OCI-LY1 (cell line): ENCODE data around the gene NCOR1.

Experiments
- H2AFZ ChIP-seq: fragments of 200-600 bp; sonication (generic), shearing (Covaris generic); 2 replicates; pipeline ENCODE4 v1.6.0; 2014; ENCODE audit warnings: antibody characterized with exemption, mild to moderate bottlenecking, low read length
- H3F3A ChIP-seq: fragments of 200-600 bp; sonication (generic), shearing (Covaris generic); 2 replicates; pipeline ENCODE4 v1.6.0; 2014; ENCODE audit warnings: mild to moderate bottlenecking, antibody characterized with exemption, low read length, moderate library complexity; ENCODE audit not compliant: insufficient read depth
- H3K27ac ChIP-seq: fragments of 200-600 bp; sonication (generic); 2 replicates; pipeline ENCODE4 v1.5.1; 2014; ENCODE audit warnings: low read length, mixed run types, mild to moderate bottlenecking, low read depth; ENCODE audit not compliant: poor library complexity, severe bottlenecking
- H3K27me3 ChIP-seq: fragments of 200-600 bp; sonication (generic); 2 replicates; pipeline ENCODE4 v1.6.0; 2014; ENCODE audit warnings: antibody characterized with exemption, mild to moderate bottlenecking, low read length, moderate library complexity; ENCODE audit not compliant: insufficient read depth
- H3K36me3 ChIP-seq: fragments of 200-600 bp; sonication (generic); 2 replicates; pipeline ENCODE4 v1.6.1; 2014; ENCODE audit warnings: mild to moderate bottlenecking, antibody characterized with exemption, low read length, moderate library complexity, mixed read lengths; ENCODE audit not compliant: insufficient read depth
- H3K4me1 ChIP-seq: fragments of 200-600 bp; sonication (generic); 2 replicates; pipeline ENCODE4 v1.5.1; 2014; ENCODE audit warnings: mild to moderate bottlenecking, low read length, moderate library complexity; ENCODE audit not compliant: insufficient read depth, severe bottlenecking
- H3K4me2 ChIP-seq: fragments of 200-600 bp; sonication (generic), shearing (Covaris generic); 2 replicates; pipeline ENCODE4 v1.6.1; 2014; ENCODE audit warnings: low read length
- H3K4me3 ChIP-seq: fragments of 200-600 bp; sonication (generic); 2 replicates; pipeline ENCODE4 v1.5.1; 2014; ENCODE audit warnings: low read length, low read depth, mild to moderate bottlenecking, mixed read lengths; ENCODE audit not compliant: poor library complexity, severe bottlenecking
- H3K79me2 ChIP-seq: fragments of 200-600 bp; shearing (Covaris generic); 2 replicates; pipeline ENCODE4 v1.6.1; 2016; ENCODE audit warnings: mixed run types, low read length, mixed read lengths; ENCODE audit not compliant: insufficient read depth
- H3K9ac ChIP-seq: fragments of 200-600 bp; sonication (generic), shearing (Covaris generic); 2 replicates; pipeline ENCODE4 v1.6.1; 2014; ENCODE audit warnings: mild to moderate bottlenecking, low read length, mixed read lengths
- H3K9me2 ChIP-seq: fragments of 200-600 bp; sonication (generic), shearing (Covaris generic); 2 replicates; pipeline ENCODE4 v1.6.1; 2014; ENCODE audit warnings: low read depth, mild to moderate bottlenecking, low read length, mixed read lengths
- H3K9me3 ChIP-seq: fragments of 200-600 bp; shearing (Covaris generic); 2 replicates; pipeline ENCODE4 v1.6.1; 2014; ENCODE audit warnings: low read length, mixed read lengths
- H4K20me1 ChIP-seq: fragments of 200-600 bp; sonication (generic), shearing (Covaris generic); 2 replicates; pipeline ENCODE4 v1.6.0; 2016; ENCODE audit warnings: mild to moderate bottlenecking, low read length; ENCODE audit not compliant: insufficient read depth
- EZH2 ChIP-seq: fragments of 200-600 bp; sonication (generic), shearing (Covaris generic); IDR thresholded peaks from 2 replicates; pipeline ENCODE4 v1.8.0; 2017; ENCODE audit warnings: borderline replicate concordance, mixed run types, mild to moderate bottlenecking, antibody characterized with exemption, low read length, moderate library complexity, mixed read lengths
- TF ChIP-seq, protein P1 (sequence below): fragments of 200-600 bp; sonication (generic), shearing (Covaris generic); IDR thresholded peaks from 2 replicates; pipeline ENCODE4 v1.5.1; 2017; ENCODE audit warnings: mild to moderate bottlenecking, antibody characterized with exemption, low read length, moderate library complexity, mixed read lengths

Gene NCOR1

DNA sequence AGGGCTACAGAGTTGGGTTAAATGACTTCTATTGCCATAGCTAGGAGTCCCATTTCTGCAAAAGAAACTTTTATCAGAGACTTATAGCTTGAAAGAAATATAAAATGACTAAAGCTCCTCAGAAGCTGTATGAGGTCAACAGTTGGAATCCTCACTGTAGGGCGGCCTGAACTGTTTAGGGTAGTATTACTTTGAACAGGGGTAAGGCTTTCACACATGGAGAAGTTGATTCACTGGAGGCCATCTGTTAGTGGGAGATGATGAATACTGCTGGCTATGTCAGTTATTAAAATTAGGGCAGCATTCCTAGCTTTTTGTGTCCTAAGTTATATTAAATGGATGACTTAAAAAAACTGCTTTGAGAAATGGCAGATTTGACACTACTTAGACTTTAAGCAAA lies 209.7 kb downstream of the NCOR1 start:
- Histone ChIP-seq H3K79me2 (peaks cover 9% of the 10 kb centered on the region), H3K9me3 (no peaks in the 10 kb centered on the region; the same call in 1 of the 2 replicates), H3K4me2 (no peak overlapping the region), H3K36me3 (peaks cover 90% of the 10 kb centered on the region), H3K4me3 (no peak overlapping the region), H3K9me2 (no peaks in the 10 kb centered on the region), H3K27me3 (no peaks in the 10 kb centered on the region), H2AFZ (no peak overlapping the region), H3K4me1 (peaks cover 6% of the 10 kb centered on the region), H3K9ac (no peak overlapping the region), H3F3A (no peaks in the 10 kb centered on the region), H3K27ac (no peak overlapping the region), H4K20me1 (no peaks in the 10 kb centered on the region)
- TF ChIP-seq, protein P1, sequence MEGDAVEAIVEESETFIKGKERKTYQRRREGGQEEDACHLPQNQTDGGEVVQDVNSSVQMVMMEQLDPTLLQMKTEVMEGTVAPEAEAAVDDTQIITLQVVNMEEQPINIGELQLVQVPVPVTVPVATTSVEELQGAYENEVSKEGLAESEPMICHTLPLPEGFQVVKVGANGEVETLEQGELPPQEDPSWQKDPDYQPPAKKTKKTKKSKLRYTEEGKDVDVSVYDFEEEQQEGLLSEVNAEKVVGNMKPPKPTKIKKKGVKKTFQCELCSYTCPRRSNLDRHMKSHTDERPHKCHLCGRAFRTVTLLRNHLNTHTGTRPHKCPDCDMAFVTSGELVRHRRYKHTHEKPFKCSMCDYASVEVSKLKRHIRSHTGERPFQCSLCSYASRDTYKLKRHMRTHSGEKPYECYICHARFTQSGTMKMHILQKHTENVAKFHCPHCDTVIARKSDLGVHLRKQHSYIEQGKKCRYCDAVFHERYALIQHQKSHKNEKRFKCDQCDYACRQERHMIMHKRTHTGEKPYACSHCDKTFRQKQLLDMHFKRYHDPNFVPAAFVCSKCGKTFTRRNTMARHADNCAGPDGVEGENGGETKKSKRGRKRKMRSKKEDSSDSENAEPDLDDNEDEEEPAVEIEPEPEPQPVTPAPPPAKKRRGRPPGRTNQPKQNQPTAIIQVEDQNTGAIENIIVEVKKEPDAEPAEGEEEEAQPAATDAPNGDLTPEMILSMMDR = no peak
- TF ChIP-seq EZH2 = no peak

DNA sequence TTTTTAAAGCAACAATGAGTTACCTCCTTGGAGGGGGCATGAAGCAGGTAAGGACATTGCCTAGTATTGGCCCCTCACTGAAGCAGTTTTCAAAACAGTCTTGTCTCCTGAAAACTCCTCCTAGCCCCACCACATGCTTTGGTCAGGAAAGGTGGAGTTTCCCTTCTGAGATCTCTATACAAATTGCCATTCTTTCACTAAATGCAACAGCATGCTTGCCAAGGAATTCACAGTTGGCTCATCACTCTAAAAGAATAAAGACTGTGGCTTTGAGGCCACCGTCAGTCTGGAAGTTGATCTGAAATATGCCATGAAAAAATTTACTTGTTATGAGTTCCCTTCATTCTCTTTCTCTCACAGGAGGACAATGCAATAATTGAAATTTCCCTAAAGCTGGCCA lies 211.5 kb downstream of the NCOR1 start:
- no peak overlapping the region for H3K4me2 ChIP-seq
- H3K79me2 ChIP-seq = peaks cover 15% of the 10 kb centered on the region
- H3K27me3 ChIP-seq = no peaks in the 10 kb centered on the region
- no peaks in the 10 kb centered on the region for H3K9me2 ChIP-seq
- no peak overlapping the region for H3K4me3 ChIP-seq
- no peak for TF ChIP-seq EZH2
- TF ChIP-seq, protein P1 = no peak
- no peak overlapping the region for H2AFZ ChIP-seq
- peaks cover 80% of the 10 kb centered on the region for H3K36me3 ChIP-seq
- no peaks in the 10 kb centered on the region for H4K20me1 ChIP-seq
- no peak overlapping the region for H3K27ac ChIP-seq
- H3K9me3 ChIP-seq = no peaks in the 10 kb centered on the region; the same call in 1 of the 2 replicates
- peaks cover 11% of the 10 kb centered on the region for H3K4me1 ChIP-seq
- H3K9ac ChIP-seq = no peak overlapping the region
- H3F3A ChIP-seq = no peaks in the 10 kb centered on the region

DNA sequence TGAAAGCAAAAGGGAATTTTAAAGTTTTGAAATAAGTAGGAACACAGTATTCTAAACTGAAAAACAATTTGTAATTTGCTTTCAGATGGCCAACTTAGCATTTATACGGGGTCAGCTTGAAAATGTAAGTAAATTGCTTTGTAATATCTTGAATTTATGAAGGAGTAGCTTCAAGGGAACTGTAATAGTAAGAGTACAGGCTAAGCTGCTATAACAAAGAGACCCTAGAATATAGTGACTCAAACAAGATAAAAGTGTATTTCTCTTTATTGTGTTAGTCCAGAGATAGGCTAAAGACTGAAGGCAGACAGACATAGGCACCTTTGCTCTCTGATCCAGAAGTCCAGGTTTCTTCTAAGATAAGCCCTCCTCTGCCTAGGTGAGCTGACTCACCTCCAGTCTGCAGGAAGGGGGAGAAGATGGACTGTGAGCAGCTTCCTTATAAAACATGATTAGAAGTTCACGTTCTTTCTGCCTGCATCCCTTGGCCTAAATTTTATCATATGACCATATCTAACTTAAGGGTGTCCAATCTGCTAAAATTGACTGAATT lies 212.6 kb downstream of the NCOR1 start:
- Histone ChIP-seq H3K27ac (no peak overlapping the region), H3K4me1 (peaks cover 13% of the 10 kb centered on the region), H3K9me2 (no peaks in the 10 kb centered on the region), H3K9ac (no peak overlapping the region), H3K27me3 (no peaks in the 10 kb centered on the region), H3K4me2 (no peak overlapping the region), H2AFZ (no peak overlapping the region), H4K20me1 (no peaks in the 10 kb centered on the region), H3F3A (no peaks in the 10 kb centered on the region), H3K9me3 (no peaks in the 10 kb centered on the region; the same call in 1 of the 2 replicates), H3K79me2 (peaks cover 15% of the 10 kb centered on the region), H3K4me3 (no peak overlapping the region), H3K36me3 (peaks cover 69% of the 10 kb centered on the region)
- no peak for TF ChIP-seq EZH2
- TF ChIP-seq, protein P1 = no peak
